Erythroblast (primary cell): ENCODE measurements around the gene FAM111B.

Source experiments
- GATA1 ChIP-seq: IDR thresholded peaks from 2 replicates; pipeline ENCODE4 v1.6.1; 2011; ENCODE audit warnings: low read depth, mild to moderate bottlenecking, control low read depth, low read length, moderate library complexity
- POLR2A ChIP-seq: IDR thresholded peaks from 2 replicates; pipeline ENCODE4 v1.6.1; 2011; ENCODE audit warnings: mild to moderate bottlenecking, low read length

- TF ChIP-seq POLR2A (no peak), GATA1 (no peak)
These were observed 7.3 kb downstream of the FAM111B start for GRCh38 chr11:59114344-59114743.
